Suprapubic skin (tissue), 4 donors: ENCODE data around the gene ADAMTS2.

Experiments
- CTCF ChIP-seq, 2 donors: fragments of 200-600 bp in 1 of 2; fragments of 450-650 bp in 1 of 2; sonication (generic) in 1 of 2; IDR thresholded peaks; one replicate each; pipeline ENCODE4 v1.5.1; 2016 to 2019; ENCODE audit warnings: antibody characterized with exemption in 2 of 2, mild to moderate bottlenecking in 1 of 2, moderate library complexity in 1 of 2
- POLR2A ChIP-seq, 2 donors: fragments of 450-650 bp; IDR thresholded peaks; one replicate each; pipeline ENCODE4 v1.6.1; 2017; ENCODE audit warnings: antibody characterized with exemption in 2 of 2, mild to moderate bottlenecking in 2 of 2, moderate library complexity in 2 of 2
- POLR2AphosphoS5 ChIP-seq, 3 donors: sonication (generic); formaldehyde crosslinking; IDR thresholded peaks; one replicate each; pipeline ENCODE4 v1.6.1; 2017; ENCODE audit warnings: antibody characterized with exemption in 3 of 3

GRCh38 chr5:179357031-179357430 is 11.8 kb upstream of the ADAMTS2 start:
- no peak for TF ChIP-seq CTCF (IDR thresholded peaks at IDR 0.05)
- TF ChIP-seq POLR2AphosphoS5 (IDR thresholded peaks at IDR 0.05) = no peak
- no peak for TF ChIP-seq POLR2A (IDR thresholded peaks at IDR 0.05)
